ENCODE results near the gene CORO2A. TPM values are rescaled to one million over a fixed set of nuclear protein-coding genes. Genes with fewer than 3 reads are reported as not detected.

Gene CORO2A
- total and polyA plus RNA-seq, 2 of the 13 experiments (the other 11 are each of a cell fraction or from before 2014, with no cell fraction given): 14.4 to 15.3 TPM

DNA sequence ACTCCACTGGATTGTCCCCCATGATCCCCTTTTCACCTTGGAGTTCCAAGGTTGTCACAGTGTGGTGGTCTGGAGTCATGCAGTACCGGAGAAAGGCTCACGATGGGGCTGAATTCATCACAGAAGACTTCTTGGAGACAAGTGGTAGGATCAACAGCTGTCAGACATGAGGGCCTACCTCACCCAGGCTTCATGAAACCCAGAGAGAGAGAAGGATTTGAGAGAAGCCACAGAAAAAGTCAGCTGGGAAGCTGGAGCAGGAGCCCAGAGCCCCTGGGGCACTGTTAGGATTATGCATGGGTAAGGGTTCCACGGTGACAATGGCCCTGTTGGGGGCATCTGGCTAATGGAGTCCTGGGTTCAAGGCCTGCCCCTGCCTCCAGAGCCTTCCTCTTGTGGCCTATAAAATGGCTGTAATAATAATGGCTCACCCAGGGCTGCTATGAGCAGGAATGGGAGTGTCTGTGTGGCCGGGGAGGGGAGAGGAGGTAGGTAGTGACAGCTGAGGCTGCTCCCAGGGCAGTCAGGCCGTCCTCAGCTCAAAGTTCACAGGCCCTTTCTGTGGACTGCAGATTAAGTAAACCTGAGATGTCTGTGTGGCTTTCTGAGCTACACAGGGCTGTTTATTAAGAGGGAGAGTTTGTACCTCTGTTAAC, 74.3 kb downstream of the CORO2A start (continued):
- TF ChIP-seq ZNF446 (CRISPR knock-in tag; IDR thresholded peaks at IDR 0.05) (no peak), RBAK (CRISPR knock-in tag; IDR thresholded peaks at IDR 0.05) (no peak), ZNF256 (CRISPR knock-in tag; conservative IDR thresholded peaks at IDR 0.05) (no peak), GRHL1 (CRISPR knock-in tag; conservative IDR thresholded peaks at IDR 0.05) (no peak), RFXANK (CRISPR knock-in tag; IDR thresholded peaks at IDR 0.05) (no peak), IKZF4 (CRISPR knock-in tag; IDR thresholded peaks at IDR 0.05; ENCODE audit: borderline replicate concordance, low read depth, not compliant biosample characterization) (no peak), POGK (CRISPR knock-in tag; conservative IDR thresholded peaks at IDR 0.05) (no peak), FOXK1 (CRISPR knock-in tag; IDR thresholded peaks at IDR 0.05; ENCODE audit: borderline replicate concordance, low read depth) (peak; percentile 36; the same call in 1 of the 2 replicates), ZNF629 (CRISPR knock-in tag; conservative IDR thresholded peaks at IDR 0.05) (peak; percentile 57; the same call in 1 of the 2 replicates), CTCF (CRISPR knock-in tag; IDR thresholded peaks at IDR 0.05) (peak; percentile 35; the same call in 1 of the 2 replicates), ZNF772 (CRISPR knock-in tag; IDR thresholded peaks at IDR 0.05) (no peak), ARNT2 (CRISPR knock-in tag; IDR thresholded peaks at IDR 0.05; ENCODE audit: low read depth) (no peak), MXD3 (CRISPR knock-in tag; IDR thresholded peaks at IDR 0.05) (no peak; the same call in 1 of the 2 replicates), FUBP1 (CRISPR knock-in tag; IDR thresholded peaks at IDR 0.05; ENCODE audit: borderline replicate concordance) (no peak), HNF4A (CRISPR knock-in tag; IDR thresholded peaks at IDR 0.05) (peak; percentile 94), NR2F6 (IDR thresholded peaks at IDR 0.05) (peak; percentile 43; the same call in 1 of the 2 replicates), NR2F6 (CRISPR knock-in tag; IDR thresholded peaks at IDR 0.05) (peak; percentile 59), TBP (CRISPR knock-in tag; IDR thresholded peaks at IDR 0.05) (no peak), PRPF4 (IDR thresholded peaks at IDR 0.05; ENCODE audit: low read depth, low read length, poor library complexity, severe bottlenecking) (no peak), HOXA3 (CRISPR knock-in tag; IDR thresholded peaks at IDR 0.05) (no peak)
- TF ChIP-seq, protein P1, sequence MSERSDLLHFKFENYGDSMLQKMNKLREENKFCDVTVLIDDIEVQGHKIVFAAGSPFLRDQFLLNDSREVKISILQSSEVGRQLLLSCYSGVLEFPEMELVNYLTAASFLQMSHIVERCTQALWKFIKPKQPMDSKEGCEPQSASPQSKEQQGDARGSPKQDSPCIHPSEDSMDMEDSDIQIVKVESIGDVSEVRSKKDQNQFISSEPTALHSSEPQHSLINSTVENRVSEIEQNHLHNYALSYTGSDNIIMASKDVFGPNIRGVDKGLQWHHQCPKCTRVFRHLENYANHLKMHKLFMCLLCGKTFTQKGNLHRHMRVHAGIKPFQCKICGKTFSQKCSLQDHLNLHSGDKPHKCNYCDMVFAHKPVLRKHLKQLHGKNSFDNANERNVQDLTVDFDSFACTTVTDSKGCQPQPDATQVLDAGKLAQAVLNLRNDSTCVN (CRISPR knock-in tag; IDR thresholded peaks at IDR 0.05; ENCODE audit: borderline replicate concordance): 0 out of 2 replicates have a peak, but pooled peaks have one; percentile 19

Data from HepG2 (cell line).